Calu3 (cell line): ENCODE results near the gene KDF1. TPM values are rescaled to one million over a fixed set of nuclear protein-coding genes. Genes with fewer than 3 reads are reported as not detected.

Experiments
- BruUV-seq: library from RNA; stranded (reverse); fragments of 400-500 nt; replicated peaks from 2 replicates; lab custom pipeline; 2021; lab: Mats Ljungman, UMichigan
- CTCF ChIA-PET: fragments of 300-600 bp; sonication (Branson Sonifier 250); formaldehyde crosslinking; loops from one replicate; lab custom pipeline; 2022; ENCODE audit warnings: antibody characterized with exemption; lab: Charles Lee
- DNase-seq: peaks from one replicate; pipeline ENCODE4 v3.0.0; 2022
- H3K27ac Mint-ChIP-seq: one replicate; pipeline ENCODE4 v1.8.0; 2022; ENCODE audit warnings: mixed read lengths; ENCODE audit not compliant: unreplicated experiment
- H3K27me3 Mint-ChIP-seq: one replicate; pipeline ENCODE4 v1.8.0; 2022; ENCODE audit warnings: mixed read lengths; ENCODE audit not compliant: unreplicated experiment
- H3K36me3 Mint-ChIP-seq: one replicate; pipeline ENCODE4 v1.8.0; 2022; ENCODE audit warnings: mild to moderate bottlenecking, moderate library complexity, mixed read lengths; ENCODE audit not compliant: insufficient read depth, unreplicated experiment
- H3K4me1 Mint-ChIP-seq: one replicate; pipeline ENCODE4 v1.8.0; 2022; ENCODE audit warnings: mild to moderate bottlenecking, low read depth, mixed read lengths; ENCODE audit not compliant: unreplicated experiment
- H3K4me3 Mint-ChIP-seq: one replicate; pipeline ENCODE4 v1.8.0; 2022; ENCODE audit warnings: mild to moderate bottlenecking, low read depth, moderate library complexity, mixed read lengths; ENCODE audit not compliant: unreplicated experiment
- H3K9me3 Mint-ChIP-seq: one replicate; pipeline ENCODE4 v1.8.0; 2022; ENCODE audit warnings: low read depth, mixed read lengths; ENCODE audit not compliant: unreplicated experiment
- CTCF ChIP-seq: fragments of 200-600 bp; IDR thresholded peaks from one replicate; pipeline ENCODE4 v1.8.0; 2022; ENCODE audit warnings: antibody characterized with exemption; ENCODE audit not compliant: unreplicated experiment
- intact Hi-C: fragments of 100-400 bp; cut with micrococcal nuclease; formaldehyde crosslinking; loops from one replicate; pipeline ENCODE4 v1.10.0; 2022; ENCODE audit not compliant: unreplicated experiment
- total RNA-seq: library from RNA; stranded (reverse); gene quantifications from 2 replicates; pipeline ENCODE4 v1.2.3, GENCODE V29; 2022

The KDF1 gene
- total RNA-seq, 1 experiment from 2014 or later = 18.9 TPM

- Mint-ChIP-seq H3K27me3 (no peaks in the 10 kb centered on the region), H3K4me3 (no peak overlapping the region), H3K27ac (peak overlapping the region; percentile 10), H3K9me3 (no peaks in the 10 kb centered on the region), H3K4me1 (no peaks in the 10 kb centered on the region), H3K36me3 (peaks cover 43% of the 10 kb centered on the region)
- TF ChIP-seq CTCF = no peak
- intact Hi-C loops = no loop called here
- BruUV-seq = no TSS peak
- CTCF ChIA-PET = no interaction called here
- DNase-seq = no peak
Measured at GRCh38 chr1:26942656-26943055, 17.6 kb downstream of the KDF1 start.

GRCh38 chr1:26941311-26941710 is 19.0 kb downstream of the KDF1 start:
- H3K4me1 Mint-ChIP-seq = no peaks in the 10 kb centered on the region
- intact Hi-C loops = no loop called here
- DNase-seq = no peak
- BruUV-seq = no TSS peak
- no peaks in the 10 kb centered on the region for H3K9me3 Mint-ChIP-seq
- CTCF ChIA-PET = no interaction called here
- no peak overlapping the region for H3K4me3 Mint-ChIP-seq
- H3K36me3 Mint-ChIP-seq = peaks cover 46% of the 10 kb centered on the region
- no peak for TF ChIP-seq CTCF
- no peak overlapping the region for H3K27ac Mint-ChIP-seq
- H3K27me3 Mint-ChIP-seq = no peaks in the 10 kb centered on the region

GRCh38 chr1:26938659-26939025 is 21.6 kb downstream of the KDF1 start:
- CTCF ChIA-PET = no interaction called here

GRCh38 chr1:26938004-26938658 is 22.1 kb downstream of the KDF1 start:
- no peak for TF ChIP-seq CTCF
- no peak overlapping the region for H3K4me3 Mint-ChIP-seq
- no peaks in the 10 kb centered on the region for H3K4me1 Mint-ChIP-seq
- BruUV-seq = no TSS peak
- intact Hi-C loops = no loop called here
- H3K27me3 Mint-ChIP-seq = no peaks in the 10 kb centered on the region
- no peak overlapping the region for H3K27ac Mint-ChIP-seq
- peaks cover 47% of the 10 kb centered on the region for H3K36me3 Mint-ChIP-seq
- CTCF ChIA-PET = interaction anchor here (0.6 kb wide), 1 partner anchor 724 kb away, joined by 8 read pairs; no protein-coding TSS in a partner anchor
- DNase-seq = no peak
- H3K9me3 Mint-ChIP-seq = no peaks in the 10 kb centered on the region

More at GRCh38 chr1:26938659-26939025, 21.6 kb downstream of the KDF1 start:
- BruUV-seq = no TSS peak
- no peak for DNase-seq
- Mint-ChIP-seq H3K27ac (no peak overlapping the region), H3K9me3 (no peaks in the 10 kb centered on the region), H3K27me3 (no peaks in the 10 kb centered on the region), H3K4me1 (no peaks in the 10 kb centered on the region), H3K4me3 (no peak overlapping the region), H3K36me3 (peaks cover 50% of the 10 kb centered on the region)
- no peak for TF ChIP-seq CTCF
- intact Hi-C loops = no loop called here
